Body of pancreas (tissue), 4 donors: ENCODE measurements around the gene HOXB4. TPM values are rescaled to one million over a fixed set of nuclear protein-coding genes. Genes with fewer than 3 reads are reported as not detected.
A peak's percentile ranks its signal among the peaks of the same experiment; 100 is the strongest.

Source experiments
- ATAC-seq: fragments of 150-250 bp; one replicate; pipeline ENCODE4 v1.9.1; 2016
- DNase-seq, 4 donors: peaks; one replicate each; pipeline ENCODE4 v3.0.0-alpha.2; 2019
- H3K27ac ChIP-seq, 4 donors: fragments of 200-600 bp; sonication (generic); 1 replicate in 3 of 4; 2 replicates in 1 of 4; pipeline versions ENCODE4 v1.5.1 to v1.6.1; 2016 to 2019; ENCODE audit warnings: mild to moderate bottlenecking in 1 of 4, mixed read lengths in 1 of 4, moderate library complexity in 1 of 4
- H3K27me3 ChIP-seq, 2 donors: fragments of 200-600 bp; sonication (generic); one replicate each; pipeline ENCODE4 v1.6.0; 2016; ENCODE audit warnings: mild to moderate bottlenecking in 1 of 2
- H3K36me3 ChIP-seq, 2 donors: fragments of 200-600 bp; sonication (generic); replicated peaks in 1 of 2; 2 replicates each; pipeline ENCODE4 v1.5.1; 2016; ENCODE audit warnings: low read depth in 2 of 2; ENCODE audit not compliant: insufficient read depth in 1 of 2
- H3K4me1 ChIP-seq: fragments of 200-600 bp; sonication (generic); one replicate; pipeline ENCODE4 v1.6.0; 2016
- H3K4me3 ChIP-seq, 2 donors: fragments of 200-600 bp; sonication (generic); 1 replicate in 1 of 2; 2 replicates in 1 of 2; pipeline ENCODE4 v1.5.1; 2016 to 2019
- H3K9me3 ChIP-seq, 3 donors: fragments of 200-600 bp; sonication (generic); 1 replicate in 2 of 3; 2 replicates in 1 of 3; pipeline ENCODE4 v1.5.1; 2016
- CTCF ChIP-seq, 7 experiments: fragments of 450-650 bp in 4 of 7; fragments of 200-600 bp in 3 of 7; sonication (generic) in 3 of 7; IDR thresholded peaks; one replicate each; pipeline ENCODE4 v1.5.1; 2016 to 2019; ENCODE audit warnings: antibody characterized with exemption in 7 of 7
- POLR2A ChIP-seq, 3 donors: fragments of 450-650 bp; IDR thresholded peaks; one replicate each; pipeline ENCODE4 v1.6.1; 2016; ENCODE audit warnings: antibody characterized with exemption in 3 of 3, mild to moderate bottlenecking in 2 of 3
- WGBS, 2 donors: methylation state at CpG; one replicate each; pipeline ENCODE4 v1.1.5; 2017; 5-methylcytosine and 5-hydroxymethylcytosine counted together
- intact Hi-C: fragments of 100-400 bp; cut with DNase I; formaldehyde crosslinking; loops from one replicate; pipeline ENCODE4 v1.15.1; 2023
- total RNA-seq, 2 donors: library from RNA; depleted of rRNA; stranded (reverse); fragments of >200 nt; gene quantifications; one replicate each; pipeline ENCODE4 v1.1.0, GENCODE V29; 2016

HOXB4 gene
- total RNA-seq, 2 donors from 2014 or later: 0.26 to 2.3 TPM

GRCh38 chr17:48600244-48601098, 22.3 kb upstream of the HOXB4 start:
- WGBS, 2 donors: 38 to 49% methylated on average over 17 of the region's 17 CpGs
- no peaks in the 10 kb centered on the region for H3K36me3 ChIP-seq
- TF ChIP-seq CTCF (IDR thresholded peaks at IDR 0.05) (no peak), POLR2A (IDR thresholded peaks at IDR 0.05) (no peak)
- no peak overlapping the region for H3K4me3 ChIP-seq
- DNase-seq (no peak), ATAC-seq (no peak)
- no peaks in the 10 kb centered on the region for H3K9me3 ChIP-seq
- intact Hi-C loops: no loop called here
- no peak overlapping the region for H3K27ac ChIP-seq
- peaks cover 8 to 81% of the 10 kb centered on the region in 2 donors for H3K27me3 ChIP-seq
- peaks cover 38% of the 10 kb centered on the region for H3K4me1 ChIP-seq

- no peak for DNase-seq
- Histone ChIP-seq H3K27me3 (peaks cover 8 to 79% of the 10 kb centered on the region in 2 donors), H3K9me3 (no peaks in the 10 kb centered on the region), H3K4me3 (no peak overlapping the region), H3K4me1 (peaks cover 38% of the 10 kb centered on the region), H3K36me3 (no peaks in the 10 kb centered on the region), H3K27ac (no peak overlapping the region)
- TF ChIP-seq CTCF (IDR thresholded peaks at IDR 0.05) (no peak), POLR2A (IDR thresholded peaks at IDR 0.05) (no peak)
- ATAC-seq: no peak
- intact Hi-C loops: no loop called here
- 54 to 60% methylated on average over 5 of the region's 5 CpGs for WGBS, 2 donors
These were observed 21.2 kb upstream of the HOXB4 start for GRCh38 chr17:48599354-48599753.

GRCh38 chr17:48598736-48599135, 20.6 kb upstream of the HOXB4 start:
- Histone ChIP-seq H3K36me3 (no peaks in the 10 kb centered on the region), H3K4me3 (no peak overlapping the region), H3K27ac (no peak overlapping the region), H3K27me3 (peaks cover 8 to 77% of the 10 kb centered on the region in 2 donors), H3K9me3 (no peaks in the 10 kb centered on the region), H3K4me1 (peaks cover 38% of the 10 kb centered on the region)
- no peak for ATAC-seq
- intact Hi-C loops: no loop called here
- DNase-seq: no peak
- 26 to 31% methylated on average over 7 of the region's 7 CpGs for WGBS, 2 donors
- TF ChIP-seq POLR2A (IDR thresholded peaks at IDR 0.05): no peak
- no peak for TF ChIP-seq CTCF (IDR thresholded peaks at IDR 0.05)

GRCh38 chr17:48597778-48598631, 19.9 kb upstream of the HOXB4 start:
- peak; percentile 39 to 48 (median 46) for DNase-seq
- TF ChIP-seq CTCF (IDR thresholded peaks at IDR 0.05) (no peak), POLR2A (IDR thresholded peaks at IDR 0.05) (peak in 2 of 3 donors; percentile 31 to 37)
- Histone ChIP-seq H3K27ac (peak overlapping the region in 3 of 4 donors; percentile 39 to 50 (median 40)), H3K27me3 (peaks cover 8 to 78% of the 10 kb centered on the region in 2 donors), H3K4me1 (peaks cover 44% of the 10 kb centered on the region), H3K36me3 (no peaks in the 10 kb centered on the region), H3K4me3 (no peak overlapping the region), H3K9me3 (no peaks in the 10 kb centered on the region)
- 3% methylated on average over 42 to 68 of the region's 68 CpGs for whole genome bisulfite sequencing, 2 donors
- peak; percentile 51 for ATAC-seq
- intact Hi-C loops: no loop called here
